Cardiac fibroblast (primary cell): ENCODE results near the gene CAPN5.
"Not testable (repeated sequence)": the region's sequence is repeated elsewhere in the genome, so short reads cannot be mapped to it uniquely, and the experiment has no call there.

Experiments used
- DNase-seq, 2 donors: peaks; one replicate each; pipeline versions ENCODE4 v3.0.0 to v3.0.0-alpha.2; 2010; ENCODE audit warnings: low read depth in 2 of 2
- H3K4me3 ChIP-seq, 2 donors: replicated peaks in 1 of 2; 1 replicate in 1 of 2; 2 replicates in 1 of 2; pipeline ENCODE4 v1.5.1; 2011; ENCODE audit warnings: low read depth in 2 of 2, low read length in 2 of 2, mild to moderate bottlenecking in 2 of 2, moderate library complexity in 1 of 2
- TF ChIP-seq, protein P1 (sequence below): IDR thresholded peaks from one replicate; pipeline ENCODE4 v1.5.1; 2011; ENCODE audit warnings: low read depth, mild to moderate bottlenecking, low read length, inconsistent platforms

CAPN5 gene

DNA sequence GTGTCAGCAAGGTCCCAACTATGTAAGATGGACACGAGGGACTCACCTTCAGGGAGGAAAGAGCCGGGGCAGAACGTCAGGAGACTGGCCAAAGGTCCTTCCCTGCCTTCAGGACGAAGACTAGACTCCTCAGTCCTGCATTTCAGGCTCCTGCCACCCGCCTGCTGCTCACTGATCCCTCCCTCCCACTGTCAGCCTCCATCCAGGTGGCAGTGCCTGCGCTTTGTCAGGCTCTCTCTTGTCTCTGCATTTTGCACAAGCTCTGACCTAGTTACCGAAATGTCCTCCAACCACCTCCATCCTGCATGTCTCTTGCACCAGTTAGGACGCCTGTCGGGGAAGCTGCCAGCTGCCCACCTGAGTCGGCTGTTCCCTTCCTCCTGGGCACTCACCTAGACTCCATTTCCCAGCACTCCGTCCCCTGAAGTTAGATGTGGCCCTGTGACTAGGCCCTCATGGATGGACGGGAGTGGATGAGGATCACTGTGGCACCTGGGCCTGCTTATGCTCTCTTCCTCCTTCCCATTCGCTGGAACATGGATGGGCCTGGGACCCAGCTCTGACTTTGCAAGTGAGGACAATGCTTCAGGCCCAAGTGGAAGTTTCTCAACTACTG, 24.6 kb upstream of the CAPN5 start:
- no peak for DNase-seq
- no peak overlapping the region for H3K4me3 ChIP-seq
- TF ChIP-seq, protein P1, sequence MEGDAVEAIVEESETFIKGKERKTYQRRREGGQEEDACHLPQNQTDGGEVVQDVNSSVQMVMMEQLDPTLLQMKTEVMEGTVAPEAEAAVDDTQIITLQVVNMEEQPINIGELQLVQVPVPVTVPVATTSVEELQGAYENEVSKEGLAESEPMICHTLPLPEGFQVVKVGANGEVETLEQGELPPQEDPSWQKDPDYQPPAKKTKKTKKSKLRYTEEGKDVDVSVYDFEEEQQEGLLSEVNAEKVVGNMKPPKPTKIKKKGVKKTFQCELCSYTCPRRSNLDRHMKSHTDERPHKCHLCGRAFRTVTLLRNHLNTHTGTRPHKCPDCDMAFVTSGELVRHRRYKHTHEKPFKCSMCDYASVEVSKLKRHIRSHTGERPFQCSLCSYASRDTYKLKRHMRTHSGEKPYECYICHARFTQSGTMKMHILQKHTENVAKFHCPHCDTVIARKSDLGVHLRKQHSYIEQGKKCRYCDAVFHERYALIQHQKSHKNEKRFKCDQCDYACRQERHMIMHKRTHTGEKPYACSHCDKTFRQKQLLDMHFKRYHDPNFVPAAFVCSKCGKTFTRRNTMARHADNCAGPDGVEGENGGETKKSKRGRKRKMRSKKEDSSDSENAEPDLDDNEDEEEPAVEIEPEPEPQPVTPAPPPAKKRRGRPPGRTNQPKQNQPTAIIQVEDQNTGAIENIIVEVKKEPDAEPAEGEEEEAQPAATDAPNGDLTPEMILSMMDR: no peak

DNA sequence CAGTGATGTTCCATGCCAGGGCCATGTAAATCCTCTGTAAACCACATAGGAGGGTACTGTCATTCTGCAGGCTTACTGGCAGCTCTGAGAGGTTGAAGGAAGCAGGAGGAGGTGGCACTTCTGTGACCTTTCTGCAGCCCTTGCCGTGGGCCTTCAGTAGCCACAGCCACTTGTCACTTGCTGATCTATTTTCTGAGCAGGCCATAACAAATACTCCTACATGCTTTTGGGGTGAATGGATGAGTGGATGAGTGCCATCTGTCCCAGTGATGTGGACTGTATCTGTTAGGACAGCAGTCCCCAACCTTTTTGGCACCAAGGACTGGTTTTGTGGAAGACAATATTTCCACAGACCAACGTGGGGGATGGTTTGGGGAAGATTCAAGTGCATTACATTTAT, 22.4 kb upstream of the CAPN5 start:
- no peak overlapping the region for H3K4me3 ChIP-seq
- TF ChIP-seq, protein P1: no peak
- DNase-seq: no peak

DNA sequence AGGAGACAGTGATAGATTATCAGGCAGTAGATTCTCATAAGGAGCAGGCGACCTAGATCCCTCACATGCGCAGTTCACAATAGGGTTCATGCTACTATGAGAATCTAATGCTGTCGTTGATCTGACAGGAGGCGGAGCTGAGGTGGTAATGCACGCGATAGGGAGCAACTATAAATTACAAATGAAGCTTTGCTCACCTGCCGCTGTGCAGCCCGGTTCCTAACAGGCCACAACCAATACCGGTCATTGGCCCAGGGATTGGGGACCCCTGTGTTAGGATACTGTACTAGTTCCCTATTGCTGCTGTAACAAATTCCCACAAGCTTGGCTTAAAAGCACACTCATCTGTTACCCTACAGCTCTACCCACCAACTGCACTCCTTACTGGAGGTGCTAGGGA, 21.9 kb upstream of the CAPN5 start:
- TF ChIP-seq, protein P1: no peak
- no peak for DNase-seq
- no peak overlapping the region for H3K4me3 ChIP-seq

DNA sequence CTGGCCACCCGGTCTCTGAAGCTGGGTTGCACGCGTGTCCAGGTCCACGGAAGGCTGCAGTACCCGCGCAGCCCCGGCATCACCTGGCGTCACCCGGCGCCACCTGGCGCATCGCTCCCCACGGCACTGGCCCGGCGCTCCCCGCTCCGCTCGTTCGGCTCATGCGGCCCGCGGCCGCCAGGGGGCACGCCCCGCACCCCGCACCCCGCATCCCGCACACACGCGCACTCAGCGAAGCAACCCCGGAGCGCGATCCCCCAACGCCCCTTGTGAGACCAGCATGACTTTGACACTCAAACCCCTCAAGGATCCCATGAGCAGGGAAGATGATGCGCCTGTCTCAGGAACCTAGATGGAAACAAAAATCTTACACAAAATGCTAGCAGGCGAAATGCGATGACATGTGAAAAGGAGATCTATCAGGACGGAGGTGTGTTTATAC, 20.7 kb upstream of the CAPN5 start:
- H3K4me3 ChIP-seq: no peak overlapping the region
- peak; percentile 12 to 20 for DNase-seq
- TF ChIP-seq, protein P1: peak; percentile 37

DNA sequence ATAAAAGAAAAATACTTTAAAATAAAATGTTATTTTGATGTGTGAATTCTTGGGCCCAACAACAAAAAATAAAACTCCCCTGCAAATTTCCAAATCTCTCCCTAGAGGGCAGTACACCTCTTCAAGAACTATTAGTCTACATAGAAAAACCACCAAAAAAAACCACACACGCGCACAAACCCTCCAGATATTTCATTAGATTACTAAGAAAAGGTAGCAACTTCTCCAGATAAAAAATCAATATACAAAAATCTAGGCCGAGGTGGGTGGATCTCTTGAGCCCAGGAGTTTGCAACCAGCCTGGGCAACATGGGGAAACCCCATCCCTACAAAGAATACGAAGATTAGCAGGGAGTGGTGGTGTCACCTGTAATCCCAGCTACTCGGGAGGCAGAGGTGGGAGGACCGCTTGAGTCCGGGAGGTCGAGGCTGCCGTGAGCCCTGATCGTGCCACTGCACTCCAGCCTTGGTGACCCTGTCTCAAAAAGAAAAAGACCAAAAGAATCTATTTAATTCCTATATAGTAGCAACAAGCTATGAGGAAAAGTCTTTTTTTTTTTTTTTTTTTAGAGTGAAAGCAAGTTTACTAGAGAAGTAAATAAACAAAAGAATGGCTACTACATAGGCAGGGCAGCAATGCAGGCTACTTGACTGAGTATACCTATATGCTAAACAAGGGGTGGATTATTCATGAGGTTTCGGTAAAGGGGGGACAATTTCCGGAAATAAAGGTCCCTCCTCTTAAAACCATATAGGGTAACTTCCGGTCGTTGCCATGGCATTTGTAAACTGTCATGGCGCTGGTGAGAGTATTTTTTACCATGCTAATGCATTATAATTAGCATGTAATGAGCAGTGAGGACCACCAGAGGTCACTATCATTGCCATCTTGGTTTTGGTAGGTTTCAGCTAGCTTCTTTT, 19.5 kb upstream of the CAPN5 start:
- TF ChIP-seq, protein P1: peak; percentile 66
- peak; percentile 95 to 98 for DNase-seq
- peak overlapping the region; percentile 38 to 41 for H3K4me3 ChIP-seq

DNA sequence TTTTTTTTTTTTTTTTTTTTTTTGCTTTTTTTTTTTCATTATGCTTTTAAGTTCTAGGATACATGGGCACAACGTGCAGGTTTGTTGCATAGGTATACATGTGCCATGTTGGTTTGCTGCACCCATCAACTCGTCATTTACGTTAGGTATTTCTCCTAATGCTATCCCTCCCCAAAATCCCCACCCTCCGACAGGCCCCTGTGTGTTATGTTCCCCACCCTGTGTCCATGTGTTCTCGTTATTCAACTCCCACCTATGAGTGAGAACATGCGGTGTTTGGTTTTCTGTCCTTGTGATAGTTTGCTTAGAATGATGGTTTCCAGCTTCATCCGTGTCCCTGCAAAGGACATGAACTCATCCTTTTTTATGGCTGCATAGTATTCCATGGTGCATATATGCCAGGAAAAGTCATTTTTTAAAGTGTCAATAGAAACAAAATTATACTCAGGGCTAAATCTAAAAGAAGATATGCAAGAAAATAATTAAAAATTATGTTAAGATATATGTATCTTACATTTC, 18.8 kb upstream of the CAPN5 start:
- not testable (repeated sequence) for DNase-seq, H3K4me3 ChIP-seq

DNA sequence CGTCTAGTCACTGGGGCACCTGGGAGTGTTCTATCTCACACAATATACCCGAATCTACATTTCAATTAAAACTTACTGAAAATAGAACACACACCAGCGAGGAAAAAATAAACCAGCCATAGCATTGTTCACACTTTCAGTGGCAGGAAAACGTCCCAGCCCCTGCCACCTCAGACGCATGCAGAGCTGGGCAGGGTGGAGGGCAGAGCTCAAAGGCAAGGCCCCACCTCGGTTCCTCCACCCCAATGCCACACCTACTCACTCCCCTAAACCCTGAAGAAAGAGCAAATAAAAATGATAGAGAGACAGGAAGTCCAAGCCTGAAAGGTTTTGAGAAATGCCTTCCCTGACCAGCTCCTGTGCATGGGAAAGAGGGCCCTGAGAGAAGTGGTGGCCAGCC, 17.7 kb upstream of the CAPN5 start:
- H3K4me3 ChIP-seq: no peak overlapping the region
- DNase-seq: no peak
- TF ChIP-seq, protein P1: no peak
